ENCODE measurements around the gene L3MBTL4.

GRCh38 chr18:6255886-6256285 is 158.8 kb downstream of the L3MBTL4 start:
- no peak for TF ChIP-seq POLR2A (IDR thresholded peaks at IDR 0.05; ENCODE audit: low read depth, low read length)
- no peak for TF ChIP-seq POLR2AphosphoS5 (IDR thresholded peaks at IDR 0.05; ENCODE audit: low read depth, low read length)
- TF ChIP-seq TAF1 (IDR thresholded peaks at IDR 0.05; ENCODE audit: low read depth, low read length) = no peak
- no peak for TF ChIP-seq PAX5 (IDR thresholded peaks at IDR 0.05; ENCODE audit: insufficient read depth, low read length, severe bottlenecking)
- TF ChIP-seq POU2F2 (IDR thresholded peaks at IDR 0.05; ENCODE audit: low read depth, low read length) = no peak
- no peak for TF ChIP-seq SPI1 (IDR thresholded peaks at IDR 0.05; ENCODE audit: low read depth, low read length)

Data from GM12891 (cell line).